Germinal center (tissue), 1 donor: Measurements from ENCODE around the gene SZT2.
"Not testable (repeated sequence)": the region's sequence is repeated elsewhere in the genome, so short reads cannot be mapped to it uniquely, and the experiment has no call there.

Source experiments
- DNase-seq: peaks from one replicate; pipeline ENCODE4 v3.0.0; 2012; ENCODE audit warnings: mixed read lengths, low spot score

The SZT2 gene

GRCh38 chr1:43363283-43363934 lies 26.3 kb upstream of the SZT2 start:
- DNase-seq = no peak

DNA sequence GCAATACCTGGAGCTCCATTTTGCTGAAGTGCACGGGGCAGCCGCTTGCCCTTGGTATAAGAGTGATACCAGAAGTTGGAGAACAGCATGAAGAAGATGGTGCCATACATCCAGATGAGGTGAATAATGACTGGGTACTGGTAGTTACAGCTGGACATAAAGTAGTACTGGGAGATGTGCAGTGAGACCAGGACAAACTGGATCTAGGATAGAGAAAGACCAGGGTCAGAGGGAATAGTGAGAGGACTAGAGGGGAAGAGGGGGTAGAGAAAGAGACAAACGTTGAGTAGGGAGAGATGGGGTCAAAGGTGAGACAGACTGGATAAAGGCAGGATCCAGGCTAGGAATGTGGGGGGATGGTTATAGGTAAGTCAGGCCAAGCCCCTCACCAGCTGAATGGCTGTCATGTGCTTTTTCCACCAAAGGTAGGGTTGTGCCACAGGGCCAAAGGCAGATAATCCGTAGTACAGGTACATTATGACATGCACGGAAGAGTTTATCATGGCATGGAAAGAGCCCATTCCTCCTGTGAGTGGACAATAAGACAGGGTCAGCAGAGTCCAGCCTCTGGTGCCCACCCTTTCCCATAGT lies 25.7 kb upstream of the SZT2 start:
- no peak for DNase-seq

- DNase-seq = no peak
Observed at GRCh38 chr1:43365678-43366077, 24.0 kb upstream of the SZT2 start.

DNA sequence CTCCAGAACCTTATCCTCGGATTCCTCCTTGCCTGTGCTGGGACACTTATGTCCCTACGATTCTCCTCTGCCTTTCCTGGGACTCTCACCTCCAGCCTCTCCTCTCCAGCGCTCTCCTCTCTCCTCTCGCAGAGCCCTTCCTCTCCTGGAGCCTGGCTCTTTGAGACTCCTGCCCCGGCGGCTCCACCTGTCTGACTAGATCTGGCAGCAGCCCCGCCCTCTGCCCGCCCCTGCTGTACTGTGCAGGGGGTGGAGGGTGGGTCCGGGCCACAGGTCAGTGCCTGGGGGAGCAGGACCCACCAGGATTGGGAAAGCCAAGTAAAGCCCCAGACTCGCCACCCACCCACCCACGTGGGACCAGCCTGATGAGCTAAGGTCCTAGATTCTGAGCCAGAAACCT lies 23.5 kb upstream of the SZT2 start:
- DNase-seq = no peak

GRCh38 chr1:43366601-43367025 lies 23.1 kb upstream of the SZT2 start:
- DNase-seq = no peak

- peak; percentile 65 for DNase-seq
Observed at GRCh38 chr1:43367026-43367903, 22.4 kb upstream of the SZT2 start.

GRCh38 chr1:43367904-43368645 lies 21.6 kb upstream of the SZT2 start, which contains the start of gene ELOVL1:
Gene ELOVL1 (minus strand): TSS chr1:43368011. CDS start chr1:43365609, 2,402 bp downstream.
- DNase-seq = peak; percentile 96

GRCh38 chr1:43368646-43369020 lies 21.1 kb upstream of the SZT2 start:
- no peak for DNase-seq

DNA sequence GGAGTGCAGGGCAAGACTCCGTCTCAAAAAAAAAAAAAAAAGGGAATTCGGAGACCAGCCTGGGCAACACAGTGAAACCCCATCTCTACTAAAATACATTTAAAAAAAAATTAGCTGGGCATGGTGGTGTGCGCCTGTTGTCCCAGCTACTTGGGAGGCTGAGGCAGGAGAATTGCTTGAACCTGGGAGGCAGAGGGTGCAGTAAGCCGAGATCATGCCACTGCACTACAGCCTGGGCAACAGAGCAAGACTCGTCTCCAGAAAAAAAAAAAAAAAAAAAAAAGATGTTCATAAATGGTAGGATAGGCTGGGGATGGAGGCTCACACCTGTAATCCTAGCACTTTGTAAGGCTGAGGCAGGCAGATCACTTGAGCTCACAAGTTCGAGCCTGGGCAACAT lies 19.9 kb upstream of the SZT2 start:
- not testable (repeated sequence) for DNase-seq

DNA sequence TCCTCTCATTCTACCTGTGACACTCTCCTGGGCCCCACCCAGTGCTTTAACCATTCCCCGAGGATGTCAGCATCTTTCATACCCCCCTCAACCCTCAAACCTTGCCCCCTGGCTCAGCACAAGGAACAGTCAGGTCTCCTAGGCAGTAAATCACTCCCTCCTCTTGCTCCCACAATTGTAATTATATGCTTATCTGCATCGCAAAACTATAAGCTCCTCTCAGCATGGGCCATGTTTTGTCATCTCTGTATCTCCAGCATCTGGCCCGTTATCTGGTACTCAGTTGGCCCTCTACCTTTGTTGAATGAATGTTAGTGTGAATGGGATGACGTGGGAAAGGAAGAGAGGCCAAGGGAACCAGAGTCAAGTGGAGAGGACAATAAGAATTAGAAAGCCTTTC lies 19.1 kb upstream of the SZT2 start:
- no peak for DNase-seq

- DNase-seq = no peak
Observed at GRCh38 chr1:43372172-43372571, 17.5 kb upstream of the SZT2 start.

DNA sequence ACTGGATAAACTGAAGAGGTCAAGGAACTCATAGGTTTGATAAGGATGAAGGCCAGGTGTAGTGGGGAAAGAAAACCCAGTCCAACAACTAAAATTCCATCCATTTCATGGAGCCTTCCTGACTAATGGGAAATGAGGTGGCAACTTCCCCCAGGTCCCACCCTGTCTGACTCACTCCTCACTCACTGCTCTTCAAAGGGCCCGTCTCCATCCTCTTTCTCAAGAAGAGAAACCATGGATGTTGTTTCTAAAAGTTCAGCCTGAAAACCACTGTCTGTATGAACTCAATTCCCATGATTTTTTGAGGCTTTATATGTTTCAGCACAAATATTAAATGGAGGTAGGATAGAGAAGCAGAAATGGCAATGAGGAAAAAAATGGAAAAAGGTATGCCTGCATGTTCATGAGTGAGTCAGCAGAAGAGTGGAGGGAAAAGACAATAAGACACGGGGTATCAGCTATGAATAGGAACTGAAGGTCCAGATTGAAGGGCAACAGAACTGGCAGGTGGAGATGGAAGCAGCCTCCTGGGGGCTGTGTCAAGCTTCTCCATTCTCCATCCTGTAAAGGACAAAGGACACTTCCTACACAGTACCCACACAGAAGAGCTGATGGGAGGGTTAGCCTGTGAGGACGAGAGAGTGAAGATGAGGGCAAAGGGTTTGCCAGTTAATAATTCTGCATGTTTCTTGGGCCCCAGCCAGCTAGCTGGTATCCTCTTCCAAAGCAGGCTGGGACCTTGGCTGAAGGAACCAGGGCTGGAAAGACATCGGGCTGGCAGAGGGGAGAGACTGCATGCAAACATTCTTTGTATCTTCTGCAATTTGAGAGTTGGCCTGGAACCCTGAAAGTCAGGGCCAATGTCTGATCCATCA lies 16.4 kb upstream of the SZT2 start:
- DNase-seq = no peak

- DNase-seq = no peak
Observed at GRCh38 chr1:43376723-43377235, 12.9 kb upstream of the SZT2 start.

DNA sequence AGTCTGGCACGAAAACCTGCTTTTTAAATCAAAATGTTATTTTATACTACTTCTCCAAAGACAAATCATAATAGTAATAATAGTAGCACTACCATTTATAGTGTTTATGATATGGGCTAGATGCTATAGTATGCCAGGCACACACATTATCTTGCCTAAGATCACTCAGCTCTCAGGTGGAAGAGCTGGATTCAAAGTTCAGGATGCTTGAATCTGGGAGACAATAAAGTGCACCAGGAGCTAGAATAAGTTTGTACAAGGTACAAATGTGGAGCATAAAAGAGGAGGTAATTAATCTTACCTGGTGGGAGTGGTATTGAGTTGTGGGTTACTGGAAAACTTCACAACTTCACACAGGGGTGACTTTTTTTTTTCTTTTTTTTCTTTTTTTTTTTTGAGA lies 11.9 kb upstream of the SZT2 start:
- DNase-seq = no peak

DNA sequence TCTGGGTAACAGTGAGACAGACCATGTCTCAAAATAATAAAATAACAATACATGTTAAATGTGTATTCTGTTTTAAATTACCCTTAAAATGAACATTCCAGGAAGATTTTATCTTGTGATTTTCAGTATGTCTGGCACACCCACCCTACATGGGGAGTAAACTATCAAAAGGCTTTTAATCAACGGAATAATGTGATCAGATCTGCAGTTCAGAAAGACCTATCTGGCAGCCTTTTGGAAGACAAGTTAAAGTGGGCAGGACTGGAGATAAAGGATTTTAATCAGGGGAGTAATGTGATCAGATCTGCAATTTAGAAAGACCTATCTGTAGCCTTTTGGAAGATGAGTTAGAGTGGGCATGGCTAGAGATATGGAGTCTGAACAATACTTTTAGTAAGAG lies 10.2 kb upstream of the SZT2 start:
- DNase-seq = no peak

GRCh38 chr1:43381612-43382011 lies 8.1 kb upstream of the SZT2 start:
- DNase-seq = no peak

DNA sequence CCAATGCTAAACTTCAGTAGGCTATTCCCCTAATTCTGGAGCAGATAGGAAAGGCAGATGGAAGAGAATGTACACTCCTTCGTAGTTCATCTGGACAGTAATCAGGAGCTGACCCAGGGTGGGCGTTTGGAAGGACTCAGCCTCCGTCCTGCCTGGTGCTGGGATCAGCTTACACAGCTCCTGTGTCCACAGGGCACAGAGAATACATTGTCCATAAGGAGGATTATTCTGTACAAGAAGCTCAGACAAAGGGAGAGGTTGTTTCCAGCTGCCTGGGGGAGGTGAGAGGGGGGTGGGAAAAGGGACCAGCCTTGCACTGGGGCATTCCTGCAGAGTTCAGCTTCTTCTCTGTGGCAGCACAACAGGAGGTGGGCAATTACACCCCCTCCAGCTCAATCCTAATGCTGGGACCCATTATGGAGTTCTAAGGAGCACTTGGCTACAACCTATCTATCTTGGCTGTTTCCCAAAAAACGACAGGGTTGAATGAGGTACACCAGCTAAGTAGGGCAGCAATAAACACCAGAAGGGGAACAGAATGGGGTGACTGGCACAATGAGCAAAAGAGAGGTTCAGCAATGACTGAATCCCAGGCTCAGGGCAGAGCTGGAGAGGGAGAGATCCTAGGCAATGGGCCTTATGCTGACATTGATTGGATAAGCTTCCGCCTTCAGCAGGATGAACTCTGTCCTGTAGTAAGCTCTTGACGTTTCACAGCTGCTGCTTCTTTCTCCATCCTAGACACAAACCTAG lies 7.5 kb upstream of the SZT2 start:
- DNase-seq = no peak

- no peak for DNase-seq
Observed at GRCh38 chr1:43383449-43383848, 6.2 kb upstream of the SZT2 start.

GRCh38 chr1:43386676-43387075 lies 3.0 kb upstream of the SZT2 start:
- DNase-seq = no peak

GRCh38 chr1:43387976-43388599 lies 1.6 kb upstream of the SZT2 start:
- no peak for DNase-seq
